ENCODE data around the gene ZNF697. TPM values are rescaled to one million over a fixed set of nuclear protein-coding genes. Genes with fewer than 3 reads are reported as not detected.

ZNF697 gene
- total and polyA plus RNA-seq, 2 of the 4 experiments (the other 2 are of a cell fraction), result 6.2 to 10.2 TPM

- peak overlapping the region; percentile 18; the same call in 1 of the 2 replicates for H2BK120ac ChIP-seq (ENCODE audit: low read depth, low read length)
- peaks cover 59 to 88% of the 10 kb centered on the region in 2 experiments for H3K79me1 ChIP-seq (ENCODE audit: low read depth in 1 of 2, low read length in 2 of 2)
- 0 out of 2 replicates have a peak overlapping the region, but pooled peaks have one; percentile 9 for H3K9ac ChIP-seq (ENCODE audit: low read depth, low read length)
- H2BK15ac ChIP-seq (ENCODE audit: low read depth, low read length), result no peak overlapping the region
- H3K27ac ChIP-seq (ENCODE audit: insufficient read depth, low read length), result no peak overlapping the region
- peak overlapping the region; percentile 47 for H2AK9ac ChIP-seq (replicated peaks; ENCODE audit: low read depth, low read length, poor library complexity)
- 65% methylated on average over 9 of the region's 17 CpGs; no CpG with 5 or more reads in 1 of the 2 experiments for WGBS, 2 experiments (ENCODE audit: extremely low coverage in 2 of 2, insufficient read length in 1 of 2)
- intact Hi-C loops (cut with micrococcal nuclease), result loop anchor here (2.0 kb wide), 1 partner anchor 14 kb away; no protein-coding TSS in a partner anchor
- H3K18ac ChIP-seq (ENCODE audit: low read depth, low read length), result no peak overlapping the region; the same call in 1 of the 2 replicates
- H4K8ac ChIP-seq (ENCODE audit: low read depth in 2 of 2, low read length in 2 of 2), result peak overlapping the region in 1 of 2 experiments; percentile 25; a peak in 1 of 4 replicates
- DNase-seq, result no peak
- peak overlapping the region; percentile 80 for H2AFZ ChIP-seq (replicated peaks; ENCODE audit: low read length, poor library complexity)
- in situ Hi-C loops (cut with MboI; ENCODE audit: low sequenced_read_pairs), result no loop called here
- no peaks in the 10 kb centered on the region for H3K9me3 ChIP-seq (ENCODE audit: control insufficient read depth, insufficient read depth, low read length)
- peaks cover 29% of the 10 kb centered on the region for H3K9me1 ChIP-seq (ENCODE audit: insufficient read depth, low read length)
- BruUV-seq (replicated peaks), result no TSS peak
- H4K91ac ChIP-seq (ENCODE audit: insufficient read depth, low read depth, low read length), result no peak overlapping the region
- 0 out of 2 replicates have a peak overlapping the region, but pooled peaks have one; percentile 16 for H2BK20ac ChIP-seq (ENCODE audit: low read depth, low read length)
- H3K14ac ChIP-seq (replicated peaks; ENCODE audit: low read depth, low read length), result no peak overlapping the region
- dilution Hi-C loops (cut with HindIII; ENCODE audit: low sequenced_read_pairs, unreplicated experiment), result no loop called here
- ATAC-seq (ENCODE audit: low read depth), result no peak
- H2AK5ac ChIP-seq (ENCODE audit: low read depth, low read length), result peak overlapping the region; percentile 40; the same call in 1 of the 2 replicates
- H3K4me2 ChIP-seq (ENCODE audit: low read depth, low read length), result peak overlapping the region; percentile 32
- POLR2A ChIA-PET (ENCODE audit: unreplicated experiment), result no interaction called here
- H3K4me3 ChIP-seq (ENCODE audit: insufficient read depth, low read depth, low read length), result no peak overlapping the region
- CTCF ChIA-PET, result interaction anchor here (0.7 kb wide), 1 partner anchor 18 kb away, joined by 3 read pairs; no protein-coding TSS in a partner anchor
- peak overlapping the region; percentile 19; the same call in 1 of the 2 replicates for H4K5ac ChIP-seq (ENCODE audit: low read depth, low read length)
- H3K56ac ChIP-seq (ENCODE audit: extremely low read depth, insufficient read depth, low read length), result no peak overlapping the region
- peaks cover 4% of the 10 kb centered on the region; the same call in 1 of the 2 replicates for H3K36me3 ChIP-seq (ENCODE audit: control insufficient read depth, insufficient read depth, low read length)
- H4K20me1 ChIP-seq (ENCODE audit: insufficient read depth, low read length), result peaks cover 69% of the 10 kb centered on the region
- TF ChIP-seq MAFK (IDR thresholded peaks at IDR 0.05; ENCODE audit: low read depth, low read length) (no peak), POLR2A (IDR thresholded peaks at IDR 0.05; ENCODE audit: low read depth, low read length) (no peak), USF2 (IDR thresholded peaks at IDR 0.05; ENCODE audit: low read depth, low read length) (no peak), FOS (IDR thresholded peaks at IDR 0.05; ENCODE audit: low read depth, low read length) (no peak), CHD1 (IDR thresholded peaks at IDR 0.05; ENCODE audit: low read depth, low read length) (no peak), NFE2L2 (IDR thresholded peaks at IDR 0.05; ENCODE audit: low read depth, low read length) (no peak), ELK1 (IDR thresholded peaks at IDR 0.05; ENCODE audit: borderline replicate concordance, low read depth, low read length) (no peak), SMC3 (IDR thresholded peaks at IDR 0.05; ENCODE audit: low read depth, low read length) (no peak), MXI1 (IDR thresholded peaks at IDR 0.05; ENCODE audit: borderline replicate concordance, low read depth, low read length) (no peak), RCOR1 (IDR thresholded peaks at IDR 0.05; ENCODE audit: insufficient replicate concordance, low read length) (no peak), CTCF (conservative IDR thresholded peaks at IDR 0.05; ENCODE audit: low read depth, low read length) (no peak), CEBPB (IDR thresholded peaks at IDR 0.05; ENCODE audit: low read depth, low read length) (no peak), BHLHE40 (IDR thresholded peaks at IDR 0.05; ENCODE audit: low read depth, low read length) (no peak)
- peak overlapping the region; percentile 5; the same call in 1 of the 2 replicates for H3K4ac ChIP-seq (ENCODE audit: low read depth, low read length)
- H3K4me1 ChIP-seq (ENCODE audit: control insufficient read depth, insufficient read depth, low read length), result peaks cover 31% of the 10 kb centered on the region
- no peak overlapping the region for H3K23ac ChIP-seq (ENCODE audit: low read depth, low read length)
- H2BK5ac ChIP-seq (ENCODE audit: low read depth, low read length, poor library complexity, severe bottlenecking), result no peak overlapping the region
- H3K27me3 ChIP-seq (ENCODE audit: control insufficient read depth, insufficient read depth, low read length), result no peaks in the 10 kb centered on the region
Measured at GRCh38 chr1:119631086-119631432, 17.0 kb downstream of the ZNF697 start.

Data from IMR-90 (cell line).